DMS 273 treated with DMSO at 0.1 percent for 48 hours (cell line): Measurements from ENCODE around the gene NAT14.
"Not testable (repeated sequence)": the region's sequence is repeated elsewhere in the genome, so short reads cannot be mapped to it uniquely, and the experiment has no call there.

Experiments used
- DNase-seq: peaks from one replicate; lab custom pipeline; 2025; lab: John Stamatoyannopoulos, UW

NAT14 gene

GRCh38 chr19:55484593-55485438, at the start of gene NAT14:
Gene NAT14, plus strand, starts transcription at chr19:55485188. Its CDS starts 521 bp downstream, at chr19:55485709.
- DNase-seq: no peak

GRCh38 chr19:55436847-55437246, 48.1 kb upstream of the NAT14 start:
- DNase-seq: no peak

GRCh38 chr19:55437410-55437809, 47.6 kb upstream of the NAT14 start:
- peak; percentile 28 for DNase-seq

GRCh38 chr19:55439052-55439451, 45.9 kb upstream of the NAT14 start:
- DNase-seq: no peak

- no peak for DNase-seq
Measured at GRCh38 chr19:55440411-55441105, 44.4 kb upstream of the NAT14 start.

GRCh38 chr19:55441319-55441691, 43.7 kb upstream of the NAT14 start:
- no peak for DNase-seq

- DNase-seq: no peak
Measured at GRCh38 chr19:55441692-55442321, 43.2 kb upstream of the NAT14 start.

GRCh38 chr19:55442372-55442961, 42.5 kb upstream of the NAT14 start:
- DNase-seq: no peak

GRCh38 chr19:55443045-55443823, 41.8 kb upstream of the NAT14 start, which contains the start of gene SHISA7:
Gene SHISA7, minus strand, starts transcription at chr19:55443300. Its CDS starts 437 bp downstream, at chr19:55442863.
- no peak for DNase-seq

GRCh38 chr19:55443824-55444480, 41.0 kb upstream of the NAT14 start:
- DNase-seq: no peak

- no peak for DNase-seq
Measured at GRCh38 chr19:55444646-55445045, 40.3 kb upstream of the NAT14 start.

- no peak for DNase-seq
Measured at GRCh38 chr19:55446060-55446459, 38.9 kb upstream of the NAT14 start.

GRCh38 chr19:55447421-55448174, 37.4 kb upstream of the NAT14 start:
- peak; percentile 72 for DNase-seq

- DNase-seq: not testable (repeated sequence)
Measured at GRCh38 chr19:55448175-55448490, 36.9 kb upstream of the NAT14 start.

- no peak for DNase-seq
Measured at GRCh38 chr19:55449469-55449868, 35.5 kb upstream of the NAT14 start.

- no peak for DNase-seq
Measured at GRCh38 chr19:55451163-55451964, 33.6 kb upstream of the NAT14 start.

GRCh38 chr19:55451965-55452748, 32.8 kb upstream of the NAT14 start:
- no peak for DNase-seq

- DNase-seq: peak; percentile 62
Measured at GRCh38 chr19:55452749-55453346, 32.1 kb upstream of the NAT14 start.
